HepG2 (cell line): Measurements from ENCODE around the gene WNK4. TPM values are rescaled to one million over a fixed set of nuclear protein-coding genes. Genes with fewer than 3 reads are reported as not detected.
A peak's percentile ranks its signal among the peaks of the same experiment; 100 is the strongest.

Source experiments
- ADNP ChIP-seq: sonication (generic); formaldehyde crosslinking; IDR thresholded peaks from 2 replicates; pipeline ENCODE4 v1.4.0; 2020; ENCODE audit warnings: missing genetic modification reagents
- CAMTA2 ChIP-seq: sonication (generic); formaldehyde crosslinking; IDR thresholded peaks from 2 replicates; pipeline ENCODE4 v1.4.0; 2020; ENCODE audit warnings: mild to moderate bottlenecking, missing genetic modification reagents, borderline replicate concordance
- CCAR2 ChIP-seq: fragments of 200-400 bp; formaldehyde crosslinking; optimal IDR thresholded peaks from 2 replicates; pipeline ENCODE3; 2018; ENCODE audit warnings: low read depth, mild to moderate bottlenecking, low read length, moderate library complexity
- CEBPG ChIP-seq: IDR thresholded peaks from 2 replicates; pipeline ENCODE4 v1.6.1; 2016
- HNRNPUL1 ChIP-seq: fragments of 200-400 bp; formaldehyde crosslinking; IDR thresholded peaks from 2 replicates; pipeline ENCODE4 v1.6.1; 2017; ENCODE audit warnings: low read depth, mild to moderate bottlenecking, low read length, moderate library complexity
- JARID2 ChIP-seq: sonication (generic); formaldehyde crosslinking; IDR thresholded peaks from 2 replicates; pipeline ENCODE4 v1.8.1; 2023; ENCODE audit warnings: missing genetic modification reagents, inconsistent platforms; ENCODE audit not compliant: insufficient replicate concordance
- KLF13 ChIP-seq: sonication (generic); formaldehyde crosslinking; IDR thresholded peaks from 2 replicates; pipeline ENCODE4 v1.4.0; 2020; ENCODE audit warnings: mild to moderate bottlenecking, missing genetic modification reagents
- LCORL ChIP-seq, 2 experiments: fragments of 450-650 bp in 1 of 2; sonication (generic) in 1 of 2; formaldehyde crosslinking in 1 of 2; IDR thresholded peaks; 2 replicates each; pipeline versions ENCODE4 v1.5.0 to v1.6.1; 2017 to 2020; ENCODE audit warnings: antibody characterized with exemption in 1 of 2, missing genetic modification reagents in 1 of 2
- MTA3 ChIP-seq: sonication (generic); formaldehyde crosslinking; IDR thresholded peaks from 2 replicates; pipeline ENCODE4 v1.4.0; 2020; ENCODE audit warnings: missing genetic modification reagents
- MYC ChIP-seq: sonication (generic); formaldehyde crosslinking; IDR thresholded peaks from 2 replicates; pipeline ENCODE4 v1.9.0; 2021; ENCODE audit warnings: missing genetic modification reagents, borderline replicate concordance
- PHF20 ChIP-seq: sonication (generic); formaldehyde crosslinking; IDR thresholded peaks from 2 replicates; pipeline ENCODE4 v1.5.0; 2020; ENCODE audit warnings: mild to moderate bottlenecking, missing genetic modification reagents
- SMC3 ChIP-seq: IDR thresholded peaks from 2 replicates; pipeline ENCODE4 v1.6.1; 2011; ENCODE audit warnings: low read length, improper control_type of control experiment
- SNRNP70 ChIP-seq: fragments of 200-400 bp; formaldehyde crosslinking; IDR thresholded peaks from 2 replicates; pipeline ENCODE4 v1.6.1; 2017; ENCODE audit warnings: mild to moderate bottlenecking, low read depth, low read length, moderate library complexity
- ZFAT ChIP-seq: sonication (generic); formaldehyde crosslinking; conservative IDR thresholded peaks from 2 replicates; pipeline ENCODE4 v1.8.1; 2023; ENCODE audit warnings: missing genetic modification reagents, inconsistent platforms
- ZIK1 ChIP-seq: sonication (generic); formaldehyde crosslinking; IDR thresholded peaks from 2 replicates; pipeline ENCODE4 v1.5.0; 2020; ENCODE audit warnings: mild to moderate bottlenecking, low read depth, missing genetic modification reagents, borderline replicate concordance
- ZNF326 ChIP-seq: sonication (generic); formaldehyde crosslinking; IDR thresholded peaks from 2 replicates; pipeline ENCODE4 v1.4.0; 2020; ENCODE audit warnings: missing genetic modification reagents, borderline replicate concordance
- ZNF331 ChIP-seq: sonication (generic); formaldehyde crosslinking; IDR thresholded peaks from 2 replicates; pipeline ENCODE4 v1.4.0; 2020; ENCODE audit warnings: missing genetic modification reagents
- ZNF343 ChIP-seq: sonication (generic); formaldehyde crosslinking; IDR thresholded peaks from 2 replicates; pipeline ENCODE4 v1.4.0; 2020; ENCODE audit warnings: mild to moderate bottlenecking, missing genetic modification reagents
- ZNF382 ChIP-seq: sonication (generic); formaldehyde crosslinking; IDR thresholded peaks from 2 replicates; pipeline ENCODE4 v1.5.0; 2020; ENCODE audit warnings: missing genetic modification reagents, mild to moderate bottlenecking, borderline replicate concordance
- ZNF432 ChIP-seq: sonication (generic); formaldehyde crosslinking; IDR thresholded peaks from 2 replicates; pipeline ENCODE4 v1.5.0; 2020; ENCODE audit warnings: missing genetic modification reagents, mild to moderate bottlenecking, borderline replicate concordance
- ZNF589 ChIP-seq: sonication (generic); formaldehyde crosslinking; conservative IDR thresholded peaks from 2 replicates; pipeline ENCODE4 v1.8.0; 2022; ENCODE audit warnings: mild to moderate bottlenecking, moderate library complexity, missing genetic modification reagents
- ZNF670 ChIP-seq: sonication (generic); formaldehyde crosslinking; IDR thresholded peaks from 2 replicates; pipeline ENCODE4 v1.8.0; 2022; ENCODE audit warnings: mild to moderate bottlenecking, missing genetic modification reagents, borderline replicate concordance
- ZNF790 ChIP-seq: sonication (generic); formaldehyde crosslinking; IDR thresholded peaks from 2 replicates; pipeline ENCODE4 v1.8.0; 2022; ENCODE audit warnings: missing genetic modification reagents, mild to moderate bottlenecking, borderline replicate concordance
- ZNF891 ChIP-seq: sonication (generic); formaldehyde crosslinking; IDR thresholded peaks from 2 replicates; pipeline ENCODE4 v1.5.0; 2020; ENCODE audit warnings: mild to moderate bottlenecking, missing genetic modification reagents
- ZSCAN20 ChIP-seq: sonication (generic); formaldehyde crosslinking; IDR thresholded peaks from 2 replicates; pipeline ENCODE4 v1.4.0; 2020; ENCODE audit warnings: missing genetic modification reagents, mild to moderate bottlenecking, borderline replicate concordance
- ZSCAN21 ChIP-seq: sonication (generic); formaldehyde crosslinking; IDR thresholded peaks from 2 replicates; pipeline ENCODE4 v1.8.0; 2022; ENCODE audit warnings: mild to moderate bottlenecking, missing genetic modification reagents, moderate library complexity, borderline replicate concordance
- polyA plus RNA-seq, 8 experiments: library from polyadenylated mRNA; depleted of rRNA in 3 of 8; stranded (reverse) in 7 of 8; unstranded in 1 of 8; fragments of >200 nt; fragmentation: Illumina TruSeq in 4 of 8; extraction: Trizol in 4 of 8; gene quantifications; 2 replicates each; pipeline versions ENCODE4 v1.2.1 to v1.2.3, GENCODE V29; 2011 to 2016; ENCODE audit warnings: low read depth in 4 of 8, missing spikeins in 1 of 8, mixed read lengths in 1 of 8; ENCODE audit not compliant: insufficient read depth in 1 of 8
- total RNA-seq, 5 experiments: library from RNA; depleted of rRNA; stranded (reverse); fragments of >200 nt; fragmentation: Illumina TruSeq; extraction: Trizol; gene quantifications; 2 replicates each; pipeline ENCODE4 v1.2.3, GENCODE V29; 2016; ENCODE audit warnings: low read depth in 1 of 5
- TF ChIP-seq, protein P1 (sequence below): sonication (generic); formaldehyde crosslinking; IDR thresholded peaks from 2 replicates; pipeline ENCODE4 v1.5.0; 2020; ENCODE audit warnings: mild to moderate bottlenecking, missing genetic modification reagents
- TF ChIP-seq, protein P2 (sequence below): IDR thresholded peaks from 2 replicates; pipeline ENCODE4 v1.6.1; 2018; ENCODE audit warnings: missing genetic modification reagents, mild to moderate bottlenecking, missing compliant biosample characterization
- TF ChIP-seq, protein P3 (sequence below): IDR thresholded peaks from 2 replicates; pipeline ENCODE4 v1.6.1; 2016; ENCODE audit warnings: missing genetic modification reagents, missing compliant biosample characterization

Gene WNK4
- total and polyA plus RNA-seq, 2 of the 13 experiments (the other 11 are each of a cell fraction or from before 2014, with no cell fraction given): 2.7 to 13.7 TPM

DNA sequence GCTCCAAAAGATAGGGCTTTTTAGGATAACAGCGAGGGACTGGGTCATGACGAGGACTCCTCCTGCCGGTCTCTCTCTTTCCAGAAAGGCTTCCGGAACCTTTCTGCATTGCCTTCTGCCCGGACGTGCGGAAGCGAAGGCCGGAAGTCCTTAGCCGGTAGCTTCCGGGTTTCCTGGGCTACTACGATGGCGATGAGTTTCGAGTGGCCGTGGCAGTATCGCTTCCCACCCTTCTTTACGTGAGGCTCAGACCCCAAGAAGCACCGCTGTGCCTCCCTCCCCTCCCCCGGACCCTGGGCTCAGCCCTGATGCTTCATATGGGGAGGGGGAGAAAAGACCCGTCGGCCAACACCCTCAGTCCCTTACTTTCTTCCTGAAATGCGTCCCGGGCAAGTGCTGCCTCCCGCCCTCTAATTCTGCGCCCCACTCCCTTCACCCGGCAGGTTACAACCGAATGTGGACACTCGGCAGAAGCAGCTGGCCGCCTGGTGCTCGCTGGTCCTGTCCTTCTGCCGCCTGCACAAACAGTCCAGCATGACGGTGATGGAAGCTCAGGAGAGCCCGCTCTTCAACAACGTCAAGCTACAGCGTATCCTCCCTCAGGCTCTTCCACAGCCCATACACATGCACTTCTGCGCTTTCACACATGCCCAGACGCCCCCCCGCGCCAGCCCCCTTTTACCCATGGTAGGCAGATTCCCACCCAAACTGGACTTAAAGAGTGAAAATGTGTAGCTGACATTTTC, 6.9 kb upstream of the WNK4 start, which contains the start of gene VPS25 (continued):
- TF ChIP-seq ZNF670 (CRISPR knock-in tag) (peak; percentile 52; the same call in 1 of the 2 replicates), ZNF326 (CRISPR knock-in tag) (no peak), MYC (CRISPR knock-in tag) (peak; percentile 76), LCORL (IDR thresholded peaks at IDR 0.05) (no peak), LCORL (CRISPR knock-in tag; IDR thresholded peaks at IDR 0.05) (peak; percentile 77), ZNF343 (CRISPR knock-in tag) (peak; percentile 58; the same call in 1 of the 2 replicates), CCAR2 (peak; percentile 94), SNRNP70 (no peak), MTA3 (no peak), ZSCAN21 (no peak; the same call in 1 of the 2 replicates), ZNF331 (CRISPR knock-in tag) (peak; percentile 95), ZNF382 (CRISPR knock-in tag) (no peak), ZSCAN20 (CRISPR knock-in tag) (peak; percentile 77; the same call in 1 of the 2 replicates), HNRNPUL1 (no peak), PHF20 (CRISPR knock-in tag) (peak; percentile 98), ZNF589 (CRISPR knock-in tag) (no peak; the same call in 1 of the 2 replicates), ADNP (CRISPR knock-in tag) (no peak), JARID2 (CRISPR knock-in tag) (no peak), KLF13 (CRISPR knock-in tag) (no peak), CEBPG (CRISPR knock-in tag) (peak; percentile 49; the same call in 1 of the 2 replicates), ZIK1 (CRISPR knock-in tag) (peak; percentile 82; the same call in 1 of the 2 replicates), ZFAT (CRISPR knock-in tag) (no peak), SMC3 (no peak; the same call in 1 of the 2 replicates), CAMTA2 (CRISPR knock-in tag) (0 out of 2 replicates have a peak, but pooled peaks have one; percentile 51), ZNF790 (CRISPR knock-in tag) (no peak), ZNF891 (CRISPR knock-in tag) (peak; percentile 86), ZNF432 (CRISPR knock-in tag) (no peak)
- TF ChIP-seq, protein P1, sequence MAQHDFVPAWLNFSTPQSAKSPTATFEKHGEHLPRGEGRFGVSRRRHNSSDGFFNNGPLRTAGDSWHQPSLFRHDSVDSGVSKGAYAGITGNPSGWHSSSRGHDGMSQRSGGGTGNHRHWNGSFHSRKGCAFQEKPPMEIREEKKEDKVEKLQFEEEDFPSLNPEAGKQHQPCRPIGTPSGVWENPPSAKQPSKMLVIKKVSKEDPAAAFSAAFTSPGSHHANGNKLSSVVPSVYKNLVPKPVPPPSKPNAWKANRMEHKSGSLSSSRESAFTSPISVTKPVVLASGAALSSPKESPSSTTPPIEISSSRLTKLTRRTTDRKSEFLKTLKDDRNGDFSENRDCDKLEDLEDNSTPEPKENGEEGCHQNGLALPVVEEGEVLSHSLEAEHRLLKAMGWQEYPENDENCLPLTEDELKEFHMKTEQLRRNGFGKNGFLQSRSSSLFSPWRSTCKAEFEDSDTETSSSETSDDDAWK (CRISPR knock-in tag): no peak
- TF ChIP-seq, protein P2, sequence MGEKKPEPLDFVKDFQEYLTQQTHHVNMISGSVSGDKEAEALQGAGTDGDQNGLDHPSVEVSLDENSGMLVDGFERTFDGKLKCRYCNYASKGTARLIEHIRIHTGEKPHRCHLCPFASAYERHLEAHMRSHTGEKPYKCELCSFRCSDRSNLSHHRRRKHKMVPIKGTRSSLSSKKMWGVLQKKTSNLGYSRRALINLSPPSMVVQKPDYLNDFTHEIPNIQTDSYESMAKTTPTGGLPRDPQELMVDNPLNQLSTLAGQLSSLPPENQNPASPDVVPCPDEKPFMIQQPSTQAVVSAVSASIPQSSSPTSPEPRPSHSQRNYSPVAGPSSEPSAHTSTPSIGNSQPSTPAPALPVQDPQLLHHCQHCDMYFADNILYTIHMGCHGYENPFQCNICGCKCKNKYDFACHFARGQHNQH (CRISPR knock-in tag): peak; percentile 98
- TF ChIP-seq, protein P3, sequence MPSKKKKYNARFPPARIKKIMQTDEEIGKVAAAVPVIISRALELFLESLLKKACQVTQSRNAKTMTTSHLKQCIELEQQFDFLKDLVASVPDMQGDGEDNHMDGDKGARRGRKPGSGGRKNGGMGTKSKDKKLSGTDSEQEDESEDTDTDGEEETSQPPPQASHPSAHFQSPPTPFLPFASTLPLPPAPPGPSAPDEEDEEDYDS (CRISPR knock-in tag): peak; percentile 89
